Hepatocyte (in vitro differentiated cells): ENCODE data around the gene AARSD1. TPM values are rescaled to one million over a fixed set of nuclear protein-coding genes. Genes with fewer than 3 reads are reported as not detected.
A peak's percentile ranks its signal among the peaks of the same experiment; 100 is the strongest.

ENCODE experiments used
- DNase-seq: peaks from one replicate; pipeline ENCODE4 v3.0.0-alpha.2; 2016; ENCODE audit warnings: low spot score
- H2AFZ ChIP-seq: fragments of 200-600 bp; sonication (generic); 2 replicates; pipeline ENCODE4 v1.6.0; 2016; ENCODE audit warnings: antibody characterized with exemption, mild to moderate bottlenecking
- H3K27ac ChIP-seq: fragments of 200-600 bp; sonication (generic); 2 replicates; pipeline ENCODE4 v1.5.1; 2016; ENCODE audit warnings: mild to moderate bottlenecking
- H3K27me3 ChIP-seq: fragments of 200-600 bp; sonication (generic); 2 replicates; pipeline ENCODE4 v1.6.1; 2016
- H3K36me3 ChIP-seq: fragments of 200-600 bp; sonication (generic); replicated peaks from 2 replicates; pipeline ENCODE4 v1.5.1; 2016; ENCODE audit warnings: low read depth; ENCODE audit not compliant: insufficient read depth
- H3K4me1 ChIP-seq: fragments of 200-600 bp; sonication (generic); 2 replicates; pipeline ENCODE4 v1.5.1; 2016; ENCODE audit warnings: mild to moderate bottlenecking, moderate library complexity; ENCODE audit not compliant: insufficient read depth
- H3K4me2 ChIP-seq: fragments of 200-600 bp; sonication (generic); 2 replicates; pipeline ENCODE4 v1.6.0; 2016
- H3K4me3 ChIP-seq: fragments of 200-600 bp; sonication (generic); 2 replicates; pipeline ENCODE4 v1.5.1; 2016; ENCODE audit warnings: mild to moderate bottlenecking
- H3K79me2 ChIP-seq: fragments of 200-600 bp; sonication (generic); 2 replicates; pipeline ENCODE4 v1.6.0; 2017; ENCODE audit warnings: mild to moderate bottlenecking
- H3K9me2 ChIP-seq: fragments of 200-600 bp; sonication (generic); replicated peaks from 2 replicates; pipeline ENCODE4 v1.6.0; 2017; ENCODE audit warnings: mild to moderate bottlenecking; ENCODE audit not compliant: insufficient read depth
- H3K9me3 ChIP-seq: fragments of 200-600 bp; sonication (generic); 2 replicates; pipeline ENCODE4 v1.5.1; 2016; ENCODE audit warnings: low read depth, mild to moderate bottlenecking
- H4K20me1 ChIP-seq: fragments of 200-600 bp; sonication (generic); 2 replicates; pipeline ENCODE4 v1.6.0; 2016; ENCODE audit warnings: mild to moderate bottlenecking; ENCODE audit not compliant: insufficient read depth, poor library complexity, severe bottlenecking
- EZH2 ChIP-seq: fragments of 200-600 bp; sonication (generic); IDR thresholded peaks from 2 replicates; pipeline ENCODE4 v1.6.1; 2016; ENCODE audit warnings: antibody characterized with exemption, mild to moderate bottlenecking, borderline replicate concordance
- EZH2phosphoT487 ChIP-seq: fragments of 200-600 bp; sonication (generic); IDR thresholded peaks from one replicate; pipeline ENCODE4 v1.6.1; 2018; ENCODE audit warnings: antibody characterized with exemption, mild to moderate bottlenecking, low read depth, moderate library complexity; ENCODE audit not compliant: unreplicated experiment, severe bottlenecking
- WGBS: methylation state at CpG from one replicate; pipeline ENCODE4 v1.1.6; 2016; ENCODE audit warnings: low lambda C conversion rate; ENCODE audit errors: missing lambda C conversion rate; 5-methylcytosine and 5-hydroxymethylcytosine counted together
- polyA plus RNA-seq: library from polyadenylated mRNA; unstranded; fragments of >200 nt; fragmentation: Nextera tagmentation; extraction: Ambion mirVana; gene quantifications from 2 replicates; pipeline ENCODE4 v1.2.1, GENCODE V29; 2016
- total RNA-seq: library from RNA; depleted of rRNA; stranded (reverse); fragments of >200 nt; gene quantifications from 2 replicates; pipeline ENCODE4 v1.2.3, GENCODE V29; 2014
- TF ChIP-seq, protein P1 (sequence below): fragments of 200-600 bp; sonication (generic); IDR thresholded peaks from 2 replicates; pipeline ENCODE4 v1.5.1; 2016; ENCODE audit warnings: antibody characterized with exemption, mild to moderate bottlenecking; ENCODE audit not compliant: poor library complexity

AARSD1 gene
- total and polyA plus RNA-seq, 2 experiments from 2014 or later: 25.8 to 41.0 TPM

DNA sequence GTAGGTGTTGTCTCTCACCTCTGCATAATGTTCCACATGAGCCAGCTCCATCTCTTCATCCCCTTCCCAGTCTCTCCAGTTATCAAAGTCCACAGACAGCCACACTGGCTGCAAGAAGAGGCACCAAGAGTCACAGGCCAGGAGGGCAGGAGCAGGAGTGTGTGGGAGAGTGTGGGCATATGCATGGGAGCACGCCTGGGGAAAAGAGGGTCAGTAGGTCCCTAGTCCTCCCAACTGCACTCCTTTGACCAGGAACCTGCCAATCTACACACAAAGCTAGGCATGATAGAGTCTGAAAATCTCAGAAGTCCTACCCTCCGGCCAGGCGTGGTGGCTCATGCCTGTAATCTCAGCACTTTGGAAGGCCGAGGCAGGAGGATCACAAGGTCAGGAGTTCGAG lies 7.3 kb upstream of the AARSD1 start:
- no peaks in the 10 kb centered on the region for H4K20me1 ChIP-seq
- no peak for DNase-seq
- H3K79me2 ChIP-seq: no peaks in the 10 kb centered on the region
- H2AFZ ChIP-seq: no peak overlapping the region
- TF ChIP-seq EZH2 (no peak), EZH2phosphoT487 (no peak)
- TF ChIP-seq, protein P1, sequence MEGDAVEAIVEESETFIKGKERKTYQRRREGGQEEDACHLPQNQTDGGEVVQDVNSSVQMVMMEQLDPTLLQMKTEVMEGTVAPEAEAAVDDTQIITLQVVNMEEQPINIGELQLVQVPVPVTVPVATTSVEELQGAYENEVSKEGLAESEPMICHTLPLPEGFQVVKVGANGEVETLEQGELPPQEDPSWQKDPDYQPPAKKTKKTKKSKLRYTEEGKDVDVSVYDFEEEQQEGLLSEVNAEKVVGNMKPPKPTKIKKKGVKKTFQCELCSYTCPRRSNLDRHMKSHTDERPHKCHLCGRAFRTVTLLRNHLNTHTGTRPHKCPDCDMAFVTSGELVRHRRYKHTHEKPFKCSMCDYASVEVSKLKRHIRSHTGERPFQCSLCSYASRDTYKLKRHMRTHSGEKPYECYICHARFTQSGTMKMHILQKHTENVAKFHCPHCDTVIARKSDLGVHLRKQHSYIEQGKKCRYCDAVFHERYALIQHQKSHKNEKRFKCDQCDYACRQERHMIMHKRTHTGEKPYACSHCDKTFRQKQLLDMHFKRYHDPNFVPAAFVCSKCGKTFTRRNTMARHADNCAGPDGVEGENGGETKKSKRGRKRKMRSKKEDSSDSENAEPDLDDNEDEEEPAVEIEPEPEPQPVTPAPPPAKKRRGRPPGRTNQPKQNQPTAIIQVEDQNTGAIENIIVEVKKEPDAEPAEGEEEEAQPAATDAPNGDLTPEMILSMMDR: no peak
- H3K4me1 ChIP-seq: no peaks in the 10 kb centered on the region
- no peaks in the 10 kb centered on the region for H3K9me3 ChIP-seq
- no peaks in the 10 kb centered on the region for H3K9me2 ChIP-seq
- 96% methylated on average over 5 of the region's 5 CpGs for WGBS
- no peaks in the 10 kb centered on the region for H3K27me3 ChIP-seq
- no peak overlapping the region for H3K4me3 ChIP-seq
- no peaks in the 10 kb centered on the region for H3K36me3 ChIP-seq
- no peak overlapping the region for H3K27ac ChIP-seq
- H3K4me2 ChIP-seq: no peak overlapping the region

DNA sequence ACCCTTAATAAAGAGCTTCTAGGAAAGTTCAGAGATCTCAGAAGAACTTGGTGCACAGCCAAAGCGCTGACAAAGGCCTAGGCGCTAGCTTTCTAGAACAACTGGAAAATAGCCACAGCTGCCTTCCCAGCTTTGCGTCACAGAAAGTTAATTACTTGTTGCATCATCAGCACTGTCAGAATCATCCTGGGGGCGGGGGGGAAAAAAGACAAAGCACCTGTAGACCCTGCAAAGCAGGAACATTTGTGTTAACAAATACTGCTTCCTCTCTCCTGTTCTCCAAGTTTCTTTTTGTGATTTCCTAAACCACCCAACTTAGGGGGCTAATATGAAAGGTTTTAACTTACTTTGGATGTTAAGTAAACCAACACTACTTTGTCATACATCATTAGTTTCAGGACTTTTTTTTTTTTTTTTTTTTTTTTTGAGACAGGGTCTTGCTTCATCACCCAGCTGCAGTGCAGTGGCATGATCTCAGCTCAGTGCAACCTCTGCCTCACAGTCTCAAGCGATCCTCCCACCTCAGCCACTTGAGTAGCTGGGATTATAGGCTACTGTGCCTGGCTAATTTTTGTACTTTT lies 4.8 kb upstream of the AARSD1 start:
- H3K36me3 ChIP-seq: no peaks in the 10 kb centered on the region
- H3K4me1 ChIP-seq: no peaks in the 10 kb centered on the region
- no peak overlapping the region for H3K27ac ChIP-seq
- H3K4me3 ChIP-seq: no peak overlapping the region
- DNase-seq: peak; percentile 23
- H4K20me1 ChIP-seq: no peaks in the 10 kb centered on the region
- H3K9me3 ChIP-seq: no peaks in the 10 kb centered on the region
- H3K9me2 ChIP-seq: no peaks in the 10 kb centered on the region
- no peak overlapping the region for H2AFZ ChIP-seq
- no peaks in the 10 kb centered on the region for H3K27me3 ChIP-seq
- H3K4me2 ChIP-seq: no peak overlapping the region
- WGBS: 66% methylated on average over 5 of the region's 5 CpGs
- TF ChIP-seq EZH2 (no peak), EZH2phosphoT487 (no peak)
- TF ChIP-seq, protein P1: no peak
- peaks cover 2% of the 10 kb centered on the region for H3K79me2 ChIP-seq

DNA sequence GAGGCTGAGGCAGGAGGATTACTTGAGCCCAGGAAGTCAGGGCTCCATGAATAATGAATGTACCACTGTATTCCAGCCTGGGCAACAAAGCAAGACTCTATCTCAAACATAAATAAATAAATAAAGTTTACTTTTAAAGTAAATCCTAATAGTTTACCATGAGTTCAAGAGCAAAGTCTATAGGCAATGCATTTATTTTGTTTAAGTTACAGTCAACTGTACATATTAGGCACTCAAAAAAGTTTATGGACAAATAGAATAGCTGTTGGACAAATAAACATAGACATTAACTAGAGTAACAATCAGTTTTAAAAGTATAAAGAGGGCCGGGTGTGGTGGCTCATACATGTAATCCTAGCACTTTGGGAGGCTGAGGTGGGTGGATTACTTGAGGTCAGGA lies 3.7 kb upstream of the AARSD1 start:
- no peaks in the 10 kb centered on the region for H3K9me2 ChIP-seq
- no peaks in the 10 kb centered on the region for H4K20me1 ChIP-seq
- no peak overlapping the region for H2AFZ ChIP-seq
- 83% methylated on average over 1 of the region's 1 CpG for WGBS
- H3K4me1 ChIP-seq: no peaks in the 10 kb centered on the region
- DNase-seq: no peak
- no peak overlapping the region for H3K27ac ChIP-seq
- no peaks in the 10 kb centered on the region for H3K36me3 ChIP-seq
- no peak overlapping the region for H3K4me3 ChIP-seq
- H3K9me3 ChIP-seq: no peaks in the 10 kb centered on the region
- TF ChIP-seq EZH2 (no peak), EZH2phosphoT487 (no peak)
- TF ChIP-seq, protein P1: no peak
- no peaks in the 10 kb centered on the region for H3K27me3 ChIP-seq
- H3K79me2 ChIP-seq: peaks cover 10% of the 10 kb centered on the region
- no peak overlapping the region for H3K4me2 ChIP-seq

DNA sequence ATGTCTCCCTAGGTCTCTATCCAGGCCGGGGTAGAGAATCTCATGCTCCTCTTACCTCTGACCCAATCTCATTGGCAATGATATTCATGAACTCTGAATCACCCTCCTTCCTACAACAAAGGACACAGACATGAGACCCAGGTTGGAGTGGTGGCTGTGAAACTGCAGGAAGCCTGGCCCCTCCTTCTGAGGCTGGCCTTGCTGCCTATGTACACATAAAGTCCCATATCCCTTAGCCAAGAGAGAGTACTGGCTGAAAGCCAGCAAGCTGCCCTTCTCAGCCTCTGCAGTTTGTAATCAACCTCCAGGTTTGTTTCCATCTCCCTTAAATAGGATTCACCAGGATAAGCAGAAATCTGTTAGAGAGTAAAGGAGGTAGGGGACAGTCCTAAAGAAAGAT lies 10.6 kb downstream of the AARSD1 start:
- Histone ChIP-seq H3K9me3 (no peaks in the 10 kb centered on the region), H3K4me2 (no peak overlapping the region), H3K4me3 (no peak overlapping the region), H3K9me2 (no peaks in the 10 kb centered on the region), H3K4me1 (no peaks in the 10 kb centered on the region), H4K20me1 (no peaks in the 10 kb centered on the region), H3K27ac (no peak overlapping the region), H2AFZ (no peak overlapping the region), H3K36me3 (no peaks in the 10 kb centered on the region), H3K27me3 (no peaks in the 10 kb centered on the region), H3K79me2 (no peaks in the 10 kb centered on the region)
- 100% methylated on average over 1 of the region's 1 CpG for WGBS
- DNase-seq: peak; percentile 24
- TF ChIP-seq EZH2phosphoT487 (no peak), EZH2 (no peak)
- TF ChIP-seq, protein P1: no peak
